ENCODE data around the gene MLIP.

- no peak for TF ChIP-seq CTCF (IDR thresholded peaks at IDR 0.05)
- TF ChIP-seq POLR2A (IDR thresholded peaks at IDR 0.05; ENCODE audit: low read depth), result no peak
- TF ChIP-seq EP300 (IDR thresholded peaks at IDR 0.05), result no peak
Observed at GRCh38 chr6:54076159-54076789, 35.0 kb upstream of the MLIP start.
